Measurements from ENCODE around the gene TTYH3.

TTYH3 gene

DNA sequence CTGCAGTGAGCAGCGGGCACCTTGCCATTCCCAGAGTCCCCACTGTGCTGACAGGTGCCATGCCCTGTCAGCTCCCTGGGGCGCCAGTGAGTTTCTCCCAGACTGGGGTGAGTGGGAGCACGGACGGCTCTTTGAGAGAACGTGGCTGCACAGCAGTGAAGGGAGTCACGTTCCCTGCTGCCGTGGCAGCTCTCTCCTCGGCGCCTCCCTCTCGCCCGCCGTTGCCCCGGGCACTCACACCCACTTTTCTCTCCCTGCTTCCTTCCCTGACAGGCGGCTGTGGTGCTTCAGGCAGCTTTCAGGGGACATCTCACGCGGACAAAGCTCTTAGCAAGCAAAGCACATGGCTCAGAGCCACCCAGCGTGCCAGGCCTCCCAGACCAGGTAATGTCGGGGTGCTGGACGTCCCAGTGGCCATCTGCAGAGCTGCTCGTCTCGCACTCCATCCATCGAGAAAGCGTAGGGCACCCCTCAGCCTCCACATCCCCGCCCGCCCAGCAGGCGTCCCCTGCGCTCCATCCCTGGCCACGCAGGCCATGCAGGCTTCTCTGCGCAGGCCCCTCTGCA, 27.1 kb upstream of the TTYH3 start:
- DNase-seq: peak in 1 of 2 donors; percentile 65
- Histone ChIP-seq H3K4me3 (no peak overlapping the region), H3K27ac (no peak overlapping the region), H3K4me1 (peaks cover 0 to 20% (median 18%) of the 10 kb centered on the region in 4 donors), H3K27me3 (no peaks in the 10 kb centered on the region), H3K9me3 (no peaks in the 10 kb centered on the region), H3K36me3 (peaks cover 0 to 68% (median 5%) of the 10 kb centered on the region in 3 donors)
- TF ChIP-seq, protein P1, sequence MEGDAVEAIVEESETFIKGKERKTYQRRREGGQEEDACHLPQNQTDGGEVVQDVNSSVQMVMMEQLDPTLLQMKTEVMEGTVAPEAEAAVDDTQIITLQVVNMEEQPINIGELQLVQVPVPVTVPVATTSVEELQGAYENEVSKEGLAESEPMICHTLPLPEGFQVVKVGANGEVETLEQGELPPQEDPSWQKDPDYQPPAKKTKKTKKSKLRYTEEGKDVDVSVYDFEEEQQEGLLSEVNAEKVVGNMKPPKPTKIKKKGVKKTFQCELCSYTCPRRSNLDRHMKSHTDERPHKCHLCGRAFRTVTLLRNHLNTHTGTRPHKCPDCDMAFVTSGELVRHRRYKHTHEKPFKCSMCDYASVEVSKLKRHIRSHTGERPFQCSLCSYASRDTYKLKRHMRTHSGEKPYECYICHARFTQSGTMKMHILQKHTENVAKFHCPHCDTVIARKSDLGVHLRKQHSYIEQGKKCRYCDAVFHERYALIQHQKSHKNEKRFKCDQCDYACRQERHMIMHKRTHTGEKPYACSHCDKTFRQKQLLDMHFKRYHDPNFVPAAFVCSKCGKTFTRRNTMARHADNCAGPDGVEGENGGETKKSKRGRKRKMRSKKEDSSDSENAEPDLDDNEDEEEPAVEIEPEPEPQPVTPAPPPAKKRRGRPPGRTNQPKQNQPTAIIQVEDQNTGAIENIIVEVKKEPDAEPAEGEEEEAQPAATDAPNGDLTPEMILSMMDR (IDR thresholded peaks at IDR 0.05): no peak
- intact Hi-C loops (cut with DNase I; ENCODE audit: low total_unique reads): no loop called here

- Histone ChIP-seq H3K4me1 (peaks cover 0 to 20% (median 18%) of the 10 kb centered on the region in 4 donors), H3K36me3 (peaks cover 0 to 67% (median 2%) of the 10 kb centered on the region in 3 donors), H3K4me3 (no peak overlapping the region), H3K9me3 (no peaks in the 10 kb centered on the region), H3K27ac (peak overlapping the region; percentile 69 to 73), H3K27me3 (no peaks in the 10 kb centered on the region)
- peak in 1 of 2 donors; percentile 66 for DNase-seq
- intact Hi-C loops (cut with DNase I; ENCODE audit: low total_unique reads): no loop called here
- TF ChIP-seq, protein P1 (IDR thresholded peaks at IDR 0.05): no peak
These were observed 25.9 kb upstream of the TTYH3 start for GRCh38 chr7:2605608-2606538.

DNA sequence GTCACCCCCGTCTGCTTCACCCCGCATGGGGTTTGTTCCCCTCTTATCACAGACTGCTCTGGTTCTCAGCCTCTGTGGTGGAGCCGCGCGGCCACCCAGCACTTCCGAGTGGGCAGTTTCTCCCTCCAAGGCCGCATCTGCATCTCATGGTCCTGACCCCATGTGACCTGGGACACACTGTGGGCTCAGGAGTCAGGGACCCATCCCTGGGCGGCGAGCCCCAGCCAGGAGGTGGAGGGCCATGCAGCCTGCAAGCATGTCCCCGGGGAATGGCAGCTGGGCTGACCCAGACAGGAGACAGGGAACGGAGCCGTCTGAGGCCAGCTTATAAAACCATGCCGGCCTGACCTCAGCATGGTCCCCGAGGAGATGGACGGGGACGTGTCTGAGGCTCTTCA, 25.2 kb upstream of the TTYH3 start:
- no peak for DNase-seq
- intact Hi-C loops (cut with DNase I; ENCODE audit: low total_unique reads): no loop called here
- no peaks in the 10 kb centered on the region for H3K9me3 ChIP-seq
- H3K36me3 ChIP-seq: peaks cover 0 to 66% (median 0%) of the 10 kb centered on the region in 3 donors
- peak overlapping the region in 1 of 2 donors; percentile 19 for H3K4me3 ChIP-seq
- TF ChIP-seq, protein P1 (IDR thresholded peaks at IDR 0.05): no peak
- no peaks in the 10 kb centered on the region for H3K27me3 ChIP-seq
- H3K4me1 ChIP-seq: peaks cover 0 to 20% (median 18%) of the 10 kb centered on the region in 4 donors
- H3K27ac ChIP-seq: peak overlapping the region; percentile 69 to 73

- Histone ChIP-seq H3K9me3 (no peaks in the 10 kb centered on the region), H3K4me3 (peak overlapping the region in 1 of 2 donors; percentile 19), H3K36me3 (peaks cover 0 to 58% (median 0%) of the 10 kb centered on the region in 3 donors), H3K27ac (peak overlapping the region; percentile 69 to 73), H3K4me1 (peaks cover 0 to 22% (median 19%) of the 10 kb centered on the region in 4 donors), H3K27me3 (no peaks in the 10 kb centered on the region)
- peak; percentile 83 to 89 for DNase-seq
- intact Hi-C loops (cut with DNase I; ENCODE audit: low total_unique reads): no loop called here
- TF ChIP-seq, protein P1 (IDR thresholded peaks at IDR 0.05): no peak
These were observed 24.5 kb upstream of the TTYH3 start for GRCh38 chr7:2607122-2607922.
